ENCODE results near the gene ATP10B. TPM values are rescaled to one million over a fixed set of nuclear protein-coding genes. Genes with fewer than 3 reads are reported as not detected.

The ATP10B gene
- polyA plus RNA-seq, 1 donor (not counting 4 experiments of a cell fraction or from before 2014, with no cell fraction given): 0.25 TPM

GRCh38 chr5:160555581-160555970 is 296.4 kb downstream of the ATP10B start:
- Histone ChIP-seq H3K9me1 (ENCODE audit: control insufficient read depth, extremely low read depth, insufficient read depth, low read length) (no peaks in the 10 kb centered on the region), H3K36me3 (ENCODE audit: control insufficient read depth in 2 of 2, extremely low read depth in 1 of 2, insufficient read depth in 2 of 2, low read length in 2 of 2) (no peaks in the 10 kb centered on the region), H3K79me2 (ENCODE audit: control insufficient read depth, insufficient read depth, low read length) (no peaks in the 10 kb centered on the region), H4K20me1 (ENCODE audit: control insufficient read depth, extremely low read depth, insufficient read depth, low read length) (no peaks in the 10 kb centered on the region), H2AFZ (ENCODE audit: control insufficient read depth, low read length) (no peak overlapping the region), H3K27me3 (ENCODE audit: control insufficient read depth, extremely low read depth, insufficient read depth, low read length) (no peaks in the 10 kb centered on the region), H3K9ac (ENCODE audit: control insufficient read depth, extremely low read depth, insufficient read depth, low read length) (no peak overlapping the region), H3K27ac (ENCODE audit: control insufficient read depth, insufficient read depth, low read length) (no peak overlapping the region), H3K4me1 (ENCODE audit: control insufficient read depth, extremely low read depth, insufficient read depth, low read length) (no peaks in the 10 kb centered on the region), H3K4me3 (ENCODE audit: control insufficient read depth in 2 of 3, extremely low read depth in 1 of 3, insufficient read depth in 2 of 3, low read depth in 1 of 3, low read length in 3 of 3) (no peak overlapping the region), H3K9me3 (ENCODE audit: control insufficient read depth, low read depth, low read length) (no peaks in the 10 kb centered on the region), H3K4me2 (ENCODE audit: control insufficient read depth, extremely low read depth, insufficient read depth, low read depth, low read length) (no peak overlapping the region)
- DNase-seq (ENCODE audit: low read depth, low spot score): no peak
- dilution Hi-C loops (cut with MboI; ENCODE audit: extremely low pct_ligation_motif_present, low sequenced_read_pairs): no loop called here
- TF ChIP-seq CTCF (optimal IDR thresholded peaks at IDR 0.05 in 1 of 3, IDR thresholded peaks at IDR 0.05 in 1 of 3, conservative IDR thresholded peaks at IDR 0.05 in 1 of 3; ENCODE audit: extremely low read depth in 1 of 3, insufficient read depth in 2 of 3, low read length in 3 of 3) (no peak), EZH2 (IDR thresholded peaks at IDR 0.05; ENCODE audit: low read length) (no peak)
- FAIRE-seq: no peak

- TF ChIP-seq EZH2 (IDR thresholded peaks at IDR 0.05; ENCODE audit: low read length) (no peak), CTCF (optimal IDR thresholded peaks at IDR 0.05 in 1 of 3, IDR thresholded peaks at IDR 0.05 in 1 of 3, conservative IDR thresholded peaks at IDR 0.05 in 1 of 3; ENCODE audit: extremely low read depth in 1 of 3, insufficient read depth in 2 of 3, low read length in 3 of 3) (no peak)
- H2AFZ ChIP-seq (ENCODE audit: control insufficient read depth, low read length): no peak overlapping the region
- dilution Hi-C loops (cut with MboI; ENCODE audit: extremely low pct_ligation_motif_present, low sequenced_read_pairs): no loop called here
- no peaks in the 10 kb centered on the region for H3K9me1 ChIP-seq (ENCODE audit: control insufficient read depth, extremely low read depth, insufficient read depth, low read length)
- H3K79me2 ChIP-seq (ENCODE audit: control insufficient read depth, insufficient read depth, low read length): no peaks in the 10 kb centered on the region
- H3K36me3 ChIP-seq (ENCODE audit: control insufficient read depth in 2 of 2, extremely low read depth in 1 of 2, insufficient read depth in 2 of 2, low read length in 2 of 2): no peaks in the 10 kb centered on the region
- H3K9me3 ChIP-seq (ENCODE audit: control insufficient read depth, low read depth, low read length): peaks cover 4% of the 10 kb centered on the region
- FAIRE-seq (no peak), DNase-seq (ENCODE audit: low read depth, low spot score) (no peak)
- peaks cover 20% of the 10 kb centered on the region for H3K4me1 ChIP-seq (ENCODE audit: control insufficient read depth, extremely low read depth, insufficient read depth, low read length)
- H3K27me3 ChIP-seq (ENCODE audit: control insufficient read depth, extremely low read depth, insufficient read depth, low read length): no peaks in the 10 kb centered on the region
- no peak overlapping the region for H3K4me3 ChIP-seq (ENCODE audit: control insufficient read depth in 2 of 3, extremely low read depth in 1 of 3, insufficient read depth in 2 of 3, low read depth in 1 of 3, low read length in 3 of 3)
- H3K4me2 ChIP-seq (ENCODE audit: control insufficient read depth, extremely low read depth, insufficient read depth, low read depth, low read length): no peak overlapping the region
- H3K9ac ChIP-seq (ENCODE audit: control insufficient read depth, extremely low read depth, insufficient read depth, low read length): no peak overlapping the region
- H4K20me1 ChIP-seq (ENCODE audit: control insufficient read depth, extremely low read depth, insufficient read depth, low read length): no peaks in the 10 kb centered on the region
- H3K27ac ChIP-seq (ENCODE audit: control insufficient read depth, insufficient read depth, low read length): no peak overlapping the region
These were observed 301.9 kb downstream of the ATP10B start for GRCh38 chr5:160550075-160550474.

All from keratinocyte (primary cell).